Bronchial epithelial cell (primary cell): ENCODE results near the gene PYGB. TPM values are rescaled to one million over a fixed set of nuclear protein-coding genes. Genes with fewer than 3 reads are reported as not detected.

Source experiments
- DNase-seq: peaks from one replicate; pipeline ENCODE4 v3.0.0-alpha.2; 2010; ENCODE audit warnings: low read depth
- FAIRE-seq: peaks from 2 replicates; lab custom pipeline; 2011; peaks lifted over from hg19 to GRCh38; lab: Jason Lieb, UNC
- H3K27me3 ChIP-seq: 2 replicates; pipeline ENCODE4 v1.5.1; 2011; ENCODE audit warnings: low read length; ENCODE audit not compliant: control insufficient read depth, insufficient read depth
- H3K36me3 ChIP-seq: 2 replicates; pipeline ENCODE4 v1.5.1; 2011; ENCODE audit warnings: low read length; ENCODE audit not compliant: control insufficient read depth, insufficient read depth
- H3K4me3 ChIP-seq: 2 replicates; pipeline ENCODE4 v1.5.1; 2011; ENCODE audit warnings: mild to moderate bottlenecking, low read depth, low read length, control low read depth
- total RNA-seq: library from RNA; depleted of rRNA; stranded (reverse); fragments of >200 nt; gene quantifications from 2 replicates; pipeline ENCODE4 v1.2.1, GENCODE V29; 2014
- TF ChIP-seq, protein P1 (sequence below): IDR thresholded peaks from 2 replicates; pipeline ENCODE4 v1.5.1; 2011; ENCODE audit warnings: mild to moderate bottlenecking, moderate library complexity, low read length, control low read depth, inconsistent platforms; ENCODE audit not compliant: insufficient read depth, severe bottlenecking

PYGB gene
- total RNA-seq, 1 donor from 2014 or later: 213 TPM

GRCh38 chr20:25252686-25253421, 5.0 kb downstream of the PYGB start:
- no peak overlapping the region for H3K4me3 ChIP-seq
- H3K27me3 ChIP-seq: no peaks in the 10 kb centered on the region
- DNase-seq: no peak
- TF ChIP-seq, protein P1, sequence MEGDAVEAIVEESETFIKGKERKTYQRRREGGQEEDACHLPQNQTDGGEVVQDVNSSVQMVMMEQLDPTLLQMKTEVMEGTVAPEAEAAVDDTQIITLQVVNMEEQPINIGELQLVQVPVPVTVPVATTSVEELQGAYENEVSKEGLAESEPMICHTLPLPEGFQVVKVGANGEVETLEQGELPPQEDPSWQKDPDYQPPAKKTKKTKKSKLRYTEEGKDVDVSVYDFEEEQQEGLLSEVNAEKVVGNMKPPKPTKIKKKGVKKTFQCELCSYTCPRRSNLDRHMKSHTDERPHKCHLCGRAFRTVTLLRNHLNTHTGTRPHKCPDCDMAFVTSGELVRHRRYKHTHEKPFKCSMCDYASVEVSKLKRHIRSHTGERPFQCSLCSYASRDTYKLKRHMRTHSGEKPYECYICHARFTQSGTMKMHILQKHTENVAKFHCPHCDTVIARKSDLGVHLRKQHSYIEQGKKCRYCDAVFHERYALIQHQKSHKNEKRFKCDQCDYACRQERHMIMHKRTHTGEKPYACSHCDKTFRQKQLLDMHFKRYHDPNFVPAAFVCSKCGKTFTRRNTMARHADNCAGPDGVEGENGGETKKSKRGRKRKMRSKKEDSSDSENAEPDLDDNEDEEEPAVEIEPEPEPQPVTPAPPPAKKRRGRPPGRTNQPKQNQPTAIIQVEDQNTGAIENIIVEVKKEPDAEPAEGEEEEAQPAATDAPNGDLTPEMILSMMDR: no peak
- FAIRE-seq: no peak
- peaks cover 23% of the 10 kb centered on the region for H3K36me3 ChIP-seq

DNA sequence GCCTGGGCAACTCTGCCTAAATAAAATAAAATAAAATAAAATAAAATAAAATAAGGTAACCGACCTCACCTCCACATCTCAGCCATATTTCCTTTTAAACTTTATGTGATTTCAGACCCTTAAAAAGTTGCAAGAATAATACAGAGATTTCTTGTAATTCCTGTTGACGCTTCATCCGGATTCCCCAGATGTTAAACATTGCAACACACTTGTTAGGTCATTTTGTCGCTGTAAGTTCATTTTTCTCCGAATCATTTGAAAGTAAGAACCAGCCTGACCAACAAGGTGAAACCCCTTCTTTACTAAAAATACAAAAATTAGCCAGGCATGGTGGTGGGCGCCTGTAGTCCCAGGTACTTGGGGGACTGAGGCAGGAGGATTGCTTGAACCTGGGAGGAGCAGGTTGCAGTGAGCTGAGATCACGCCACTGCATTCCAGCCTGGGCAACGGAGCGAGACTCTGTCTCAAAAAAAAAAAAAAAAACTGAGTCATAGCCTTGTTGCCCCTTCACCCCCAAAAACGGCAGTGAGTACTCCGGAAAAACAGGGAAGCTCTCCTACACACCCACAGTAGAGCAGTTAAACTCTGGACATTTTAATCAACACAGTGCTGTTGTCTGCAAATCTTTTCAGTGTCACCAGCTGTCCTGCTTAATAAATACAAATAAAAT, 5.9 kb downstream of the PYGB start:
- DNase-seq: no peak
- TF ChIP-seq, protein P1: no peak
- Histone ChIP-seq H3K4me3 (no peak overlapping the region), H3K36me3 (peaks cover 27% of the 10 kb centered on the region), H3K27me3 (no peaks in the 10 kb centered on the region)
- FAIRE-seq: no peak

- FAIRE-seq (no peak), DNase-seq (no peak)
- H3K36me3 ChIP-seq: peaks cover 29% of the 10 kb centered on the region
- no peaks in the 10 kb centered on the region for H3K27me3 ChIP-seq
- TF ChIP-seq, protein P1: no peak
- no peak overlapping the region for H3K4me3 ChIP-seq
Observed at GRCh38 chr20:25254571-25254970, 6.7 kb downstream of the PYGB start.

DNA sequence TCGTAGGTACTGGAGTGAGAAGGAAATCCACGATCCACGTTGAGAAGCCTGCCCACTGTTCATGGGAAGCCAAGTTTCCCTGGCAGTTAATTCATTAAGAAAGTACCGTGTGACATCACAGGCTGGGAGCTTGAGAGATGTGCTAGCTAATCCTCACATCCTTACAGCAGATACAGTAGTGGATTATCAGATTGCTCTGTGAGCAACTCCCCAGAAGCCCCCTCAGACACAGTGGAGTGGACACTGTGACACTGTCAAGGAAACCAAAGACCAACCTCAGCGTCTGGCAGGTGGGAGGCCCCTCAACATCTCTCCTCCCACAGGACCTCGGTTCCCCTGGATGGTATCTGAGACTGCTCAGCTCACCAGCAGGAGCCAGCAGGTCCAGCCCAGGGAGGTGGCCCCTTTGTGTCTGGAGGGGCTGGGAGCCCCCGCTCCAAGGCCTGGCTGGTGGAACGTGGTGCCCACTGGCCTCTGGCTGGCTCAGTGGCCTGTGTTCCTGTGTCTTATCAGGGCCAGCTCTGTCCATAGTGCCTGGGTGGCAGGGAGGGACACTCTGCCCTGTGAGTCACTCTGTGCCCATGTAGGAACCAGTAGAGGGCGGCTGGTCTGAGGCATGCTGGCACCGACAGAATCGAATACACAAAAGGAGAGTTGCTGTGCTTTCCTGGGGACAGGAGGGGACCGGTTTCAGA, 7.2 kb downstream of the PYGB start:
- Histone ChIP-seq H3K27me3 (no peaks in the 10 kb centered on the region), H3K36me3 (peaks cover 29% of the 10 kb centered on the region), H3K4me3 (no peak overlapping the region)
- TF ChIP-seq, protein P1: peak; percentile 9
- no peak for FAIRE-seq
- no peak for DNase-seq

GRCh38 chr20:25256226-25256859, 8.5 kb downstream of the PYGB start:
- DNase-seq (no peak), FAIRE-seq (no peak)
- TF ChIP-seq, protein P1: no peak
- Histone ChIP-seq H3K27me3 (no peaks in the 10 kb centered on the region), H3K36me3 (peaks cover 27% of the 10 kb centered on the region), H3K4me3 (no peak overlapping the region)
